ENCODE data around the gene HTR6.
"Not testable (repeated sequence)": the region's sequence is repeated elsewhere in the genome, so short reads cannot be mapped to it uniquely, and the experiment has no call there.

HTR6 gene
- 0 to 2.8 (median 2.1) reads per million in 4 donors for total RNA-seq

- peak in 1 of 5 donors; percentile 14 for DNase-seq
Measured at GRCh38 chr1:19664453-19665185, at the start of gene HTR6. Gene HTR6 (plus strand): TSS chr1:19664875. CDS start chr1:19665754, 879 bp downstream.

- DNase-seq: no peak
Measured at GRCh38 chr1:19615438-19615837, 49.2 kb upstream of the HTR6 start.

- DNase-seq: no peak
Measured at GRCh38 chr1:19616489-19616888, 48.2 kb upstream of the HTR6 start.

GRCh38 chr1:19617376-19617775 lies 47.3 kb upstream of the HTR6 start:
- DNase-seq: no peak

GRCh38 chr1:19618428-19618827 lies 46.2 kb upstream of the HTR6 start:
- DNase-seq: no peak

GRCh38 chr1:19619697-19620384 lies 44.8 kb upstream of the HTR6 start:
- DNase-seq: no peak

GRCh38 chr1:19620786-19621185 lies 43.9 kb upstream of the HTR6 start:
- no peak for DNase-seq

- DNase-seq: no peak
Measured at GRCh38 chr1:19621274-19621950, 43.3 kb upstream of the HTR6 start.

- no peak for DNase-seq
Measured at GRCh38 chr1:19622204-19622603, 42.5 kb upstream of the HTR6 start.

GRCh38 chr1:19623523-19623922 lies 41.2 kb upstream of the HTR6 start:
- no peak for DNase-seq

GRCh38 chr1:19625291-19625937 lies 39.3 kb upstream of the HTR6 start:
- no peak for DNase-seq

- DNase-seq: no peak
Measured at GRCh38 chr1:19628879-19629278, 35.8 kb upstream of the HTR6 start.

- no peak for DNase-seq
Measured at GRCh38 chr1:19629357-19629756, 35.3 kb upstream of the HTR6 start.

- not testable (repeated sequence) for DNase-seq
Measured at GRCh38 chr1:19630192-19630591, 34.5 kb upstream of the HTR6 start.

- DNase-seq: no peak
Measured at GRCh38 chr1:19630720-19631395, 33.8 kb upstream of the HTR6 start.

- no peak for DNase-seq
Measured at GRCh38 chr1:19632211-19632610, 32.5 kb upstream of the HTR6 start.

- DNase-seq: no peak
Measured at GRCh38 chr1:19633106-19633505, 31.6 kb upstream of the HTR6 start.

GRCh38 chr1:19635064-19635463 lies 29.6 kb upstream of the HTR6 start:
- not testable (repeated sequence) for DNase-seq

GRCh38 chr1:19635646-19636045 lies 29.0 kb upstream of the HTR6 start:
- DNase-seq: no peak

GRCh38 chr1:19636065-19636464 lies 28.6 kb upstream of the HTR6 start:
- DNase-seq: no peak

- not testable (repeated sequence) for DNase-seq
Measured at GRCh38 chr1:19636749-19637148, 27.9 kb upstream of the HTR6 start.

- DNase-seq: no peak
Measured at GRCh38 chr1:19637606-19638005, 27.1 kb upstream of the HTR6 start.

GRCh38 chr1:19639228-19639627 lies 25.4 kb upstream of the HTR6 start:
- DNase-seq: not testable (repeated sequence)
